WTC11 (cell line): ENCODE data around the gene SIGLEC5. TPM values are rescaled to one million over a fixed set of nuclear protein-coding genes. Genes with fewer than 3 reads are reported as not detected.

Source experiments
- ATF1 ChIP-seq: sonication (generic); formaldehyde crosslinking; IDR thresholded peaks from 2 replicates; pipeline ENCODE4 v1.8.1; 2023; ENCODE audit warnings: mild to moderate bottlenecking, moderate library complexity, missing genetic modification reagents
- CBFB ChIP-seq: sonication (generic); formaldehyde crosslinking; IDR thresholded peaks from 2 replicates; pipeline ENCODE4 v1.8.1; 2022; ENCODE audit warnings: mild to moderate bottlenecking, low read depth, missing genetic modification reagents
- CREB1 ChIP-seq: sonication (generic); formaldehyde crosslinking; IDR thresholded peaks from 2 replicates; pipeline ENCODE4 v1.8.0; 2023; ENCODE audit warnings: mild to moderate bottlenecking, missing genetic modification reagents
- CREM ChIP-seq: sonication (generic); formaldehyde crosslinking; IDR thresholded peaks from 2 replicates; pipeline ENCODE4 v1.8.1; 2022; ENCODE audit warnings: mild to moderate bottlenecking, missing genetic modification reagents, moderate library complexity
- FOXK1 ChIP-seq: sonication (generic); formaldehyde crosslinking; IDR thresholded peaks from 2 replicates; pipeline ENCODE4 v1.8.0; 2022; ENCODE audit warnings: mild to moderate bottlenecking, moderate library complexity, missing genetic modification reagents
- FOXP4 ChIP-seq: sonication (generic); formaldehyde crosslinking; IDR thresholded peaks from 2 replicates; pipeline ENCODE4 v1.8.0; 2022; ENCODE audit warnings: mild to moderate bottlenecking, missing genetic modification reagents
- GABPB1 ChIP-seq: sonication (generic); formaldehyde crosslinking; IDR thresholded peaks from 2 replicates; pipeline ENCODE4 v1.8.1; 2023; ENCODE audit warnings: mild to moderate bottlenecking, missing genetic modification reagents
- GTF2I ChIP-seq: fragments of 250-450 bp; sonication (Bioruptor Pico); conservative IDR thresholded peaks from 2 replicates; pipeline ENCODE4 v1.4.0; 2021; ENCODE audit warnings: mild to moderate bottlenecking
- NR3C1 ChIP-seq: sonication (generic); formaldehyde crosslinking; conservative IDR thresholded peaks from 2 replicates; pipeline ENCODE4 v1.8.1; 2023; ENCODE audit warnings: low read depth, mild to moderate bottlenecking, missing genetic modification reagents
- OVOL2 ChIP-seq: fragments of 250-450 bp; sonication (Bioruptor Pico); IDR thresholded peaks from 2 replicates; pipeline ENCODE4 v1.9.0; 2021; ENCODE audit warnings: mild to moderate bottlenecking, borderline replicate concordance
- RELA ChIP-seq: sonication (generic); formaldehyde crosslinking; IDR thresholded peaks from 2 replicates; pipeline ENCODE4 v1.8.1; 2022; ENCODE audit warnings: missing genetic modification reagents, mild to moderate bottlenecking, borderline replicate concordance
- RORB ChIP-seq: fragments of 250-450 bp; sonication (Bioruptor Pico); IDR thresholded peaks from 2 replicates; pipeline ENCODE4 v1.9.0; 2021; ENCODE audit warnings: mild to moderate bottlenecking
- SMAD3 ChIP-seq: sonication (generic); formaldehyde crosslinking; IDR thresholded peaks from 2 replicates; pipeline ENCODE4 v1.8.0; 2022; ENCODE audit warnings: missing genetic modification reagents, mild to moderate bottlenecking, borderline replicate concordance
- ZNF121 ChIP-seq: sonication (generic); formaldehyde crosslinking; IDR thresholded peaks from 2 replicates; pipeline ENCODE4 v1.8.0; 2023; ENCODE audit warnings: missing genetic modification reagents
- ZNF219 ChIP-seq: sonication (generic); formaldehyde crosslinking; IDR thresholded peaks from 2 replicates; pipeline ENCODE4 v1.8.0; 2023; ENCODE audit warnings: missing genetic modification reagents, mild to moderate bottlenecking, borderline replicate concordance
- ZNF232 ChIP-seq: sonication (generic); formaldehyde crosslinking; IDR thresholded peaks from 2 replicates; pipeline ENCODE4 v1.8.0; 2022; ENCODE audit warnings: mild to moderate bottlenecking, missing genetic modification reagents
- ZNF416 ChIP-seq: fragments of 250-450 bp; sonication (Bioruptor Pico); IDR thresholded peaks from 2 replicates; pipeline ENCODE4 v1.9.0; 2021; ENCODE audit warnings: mild to moderate bottlenecking, inconsistent platforms
- ZNF532 ChIP-seq: fragments of 250-450 bp; sonication (Bioruptor Pico); IDR thresholded peaks from 2 replicates; pipeline ENCODE4 v1.9.0; 2021; ENCODE audit warnings: mild to moderate bottlenecking, borderline replicate concordance
- total RNA-seq: library from RNA; stranded (reverse); gene quantifications from 3 replicates; pipeline ENCODE4 v1.2.3, GENCODE V29; 2021
- TF ChIP-seq, protein P1 (sequence below): sonication (generic); formaldehyde crosslinking; IDR thresholded peaks from 2 replicates; pipeline ENCODE4 v1.8.1; 2022; ENCODE audit warnings: low read depth, mild to moderate bottlenecking, moderate library complexity, missing genetic modification reagents, borderline replicate concordance
- TF ChIP-seq, protein P2 (sequence below): sonication (generic); formaldehyde crosslinking; IDR thresholded peaks from 2 replicates; pipeline ENCODE4 v1.8.1; 2023; ENCODE audit warnings: mild to moderate bottlenecking, missing genetic modification reagents
- TF ChIP-seq, protein P3 (sequence below): fragments of 250-450 bp; sonication (Bioruptor Pico); IDR thresholded peaks from 2 replicates; pipeline ENCODE4 v1.9.0; 2021; ENCODE audit warnings: mild to moderate bottlenecking
- TF ChIP-seq, protein P4 (sequence below): fragments of 250-450 bp; sonication (Bioruptor Pico); IDR thresholded peaks from 2 replicates; pipeline ENCODE4 v1.9.0; 2021; ENCODE audit warnings: mild to moderate bottlenecking
- TF ChIP-seq, protein P5 (sequence below): fragments of 250-450 bp; sonication (Bioruptor Pico); IDR thresholded peaks from 2 replicates; pipeline ENCODE4 v2.1.2; 2022; ENCODE audit warnings: mild to moderate bottlenecking, moderate library complexity
- TF ChIP-seq, protein P6 (sequence below): sonication (generic); formaldehyde crosslinking; IDR thresholded peaks from 2 replicates; pipeline ENCODE4 v1.8.1; 2022; ENCODE audit warnings: missing genetic modification reagents, borderline replicate concordance

Gene SIGLEC5
- total RNA-seq, 1 experiment from 2014 or later: 0.15 TPM

- peak; percentile 87 for TF ChIP-seq CREB1 (CRISPR knock-in tag)
- peak; percentile 86 for TF ChIP-seq CREM (CRISPR knock-in tag)
- TF ChIP-seq, protein P1, sequence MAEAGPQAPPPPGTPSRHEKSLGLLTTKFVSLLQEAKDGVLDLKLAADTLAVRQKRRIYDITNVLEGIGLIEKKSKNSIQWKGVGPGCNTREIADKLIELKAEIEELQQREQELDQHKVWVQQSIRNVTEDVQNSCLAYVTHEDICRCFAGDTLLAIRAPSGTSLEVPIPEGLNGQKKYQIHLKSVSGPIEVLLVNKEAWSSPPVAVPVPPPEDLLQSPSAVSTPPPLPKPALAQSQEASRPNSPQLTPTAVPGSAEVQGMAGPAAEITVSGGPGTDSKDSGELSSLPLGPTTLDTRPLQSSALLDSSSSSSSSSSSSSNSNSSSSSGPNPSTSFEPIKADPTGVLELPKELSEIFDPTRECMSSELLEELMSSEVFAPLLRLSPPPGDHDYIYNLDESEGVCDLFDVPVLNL (CRISPR knock-in tag): peak; percentile 60
- TF ChIP-seq, protein P2, sequence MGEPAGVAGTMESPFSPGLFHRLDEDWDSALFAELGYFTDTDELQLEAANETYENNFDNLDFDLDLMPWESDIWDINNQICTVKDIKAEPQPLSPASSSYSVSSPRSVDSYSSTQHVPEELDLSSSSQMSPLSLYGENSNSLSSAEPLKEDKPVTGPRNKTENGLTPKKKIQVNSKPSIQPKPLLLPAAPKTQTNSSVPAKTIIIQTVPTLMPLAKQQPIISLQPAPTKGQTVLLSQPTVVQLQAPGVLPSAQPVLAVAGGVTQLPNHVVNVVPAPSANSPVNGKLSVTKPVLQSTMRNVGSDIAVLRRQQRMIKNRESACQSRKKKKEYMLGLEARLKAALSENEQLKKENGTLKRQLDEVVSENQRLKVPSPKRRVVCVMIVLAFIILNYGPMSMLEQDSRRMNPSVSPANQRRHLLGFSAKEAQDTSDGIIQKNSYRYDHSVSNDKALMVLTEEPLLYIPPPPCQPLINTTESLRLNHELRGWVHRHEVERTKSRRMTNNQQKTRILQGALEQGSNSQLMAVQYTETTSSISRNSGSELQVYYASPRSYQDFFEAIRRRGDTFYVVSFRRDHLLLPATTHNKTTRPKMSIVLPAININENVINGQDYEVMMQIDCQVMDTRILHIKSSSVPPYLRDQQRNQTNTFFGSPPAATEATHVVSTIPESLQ: no peak
- TF ChIP-seq OVOL2 (CRISPR knock-in tag): no peak
- TF ChIP-seq, protein P3, sequence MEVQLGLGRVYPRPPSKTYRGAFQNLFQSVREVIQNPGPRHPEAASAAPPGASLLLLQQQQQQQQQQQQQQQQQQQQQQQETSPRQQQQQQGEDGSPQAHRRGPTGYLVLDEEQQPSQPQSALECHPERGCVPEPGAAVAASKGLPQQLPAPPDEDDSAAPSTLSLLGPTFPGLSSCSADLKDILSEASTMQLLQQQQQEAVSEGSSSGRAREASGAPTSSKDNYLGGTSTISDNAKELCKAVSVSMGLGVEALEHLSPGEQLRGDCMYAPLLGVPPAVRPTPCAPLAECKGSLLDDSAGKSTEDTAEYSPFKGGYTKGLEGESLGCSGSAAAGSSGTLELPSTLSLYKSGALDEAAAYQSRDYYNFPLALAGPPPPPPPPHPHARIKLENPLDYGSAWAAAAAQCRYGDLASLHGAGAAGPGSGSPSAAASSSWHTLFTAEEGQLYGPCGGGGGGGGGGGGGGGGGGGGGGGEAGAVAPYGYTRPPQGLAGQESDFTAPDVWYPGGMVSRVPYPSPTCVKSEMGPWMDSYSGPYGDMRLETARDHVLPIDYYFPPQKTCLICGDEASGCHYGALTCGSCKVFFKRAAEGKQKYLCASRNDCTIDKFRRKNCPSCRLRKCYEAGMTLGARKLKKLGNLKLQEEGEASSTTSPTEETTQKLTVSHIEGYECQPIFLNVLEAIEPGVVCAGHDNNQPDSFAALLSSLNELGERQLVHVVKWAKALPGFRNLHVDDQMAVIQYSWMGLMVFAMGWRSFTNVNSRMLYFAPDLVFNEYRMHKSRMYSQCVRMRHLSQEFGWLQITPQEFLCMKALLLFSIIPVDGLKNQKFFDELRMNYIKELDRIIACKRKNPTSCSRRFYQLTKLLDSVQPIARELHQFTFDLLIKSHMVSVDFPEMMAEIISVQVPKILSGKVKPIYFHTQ: no peak
- TF ChIP-seq GTF2I (CRISPR knock-in tag): no peak
- peak; percentile 91 for TF ChIP-seq ZNF219 (CRISPR knock-in tag)
- no peak for TF ChIP-seq ZNF532 (CRISPR knock-in tag)
- no peak for TF ChIP-seq RELA (CRISPR knock-in tag)
- TF ChIP-seq, protein P4, sequence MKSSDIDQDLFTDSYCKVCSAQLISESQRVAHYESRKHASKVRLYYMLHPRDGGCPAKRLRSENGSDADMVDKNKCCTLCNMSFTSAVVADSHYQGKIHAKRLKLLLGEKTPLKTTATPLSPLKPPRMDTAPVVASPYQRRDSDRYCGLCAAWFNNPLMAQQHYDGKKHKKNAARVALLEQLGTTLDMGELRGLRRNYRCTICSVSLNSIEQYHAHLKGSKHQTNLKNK (CRISPR knock-in tag): no peak
- TF ChIP-seq ZNF232 (CRISPR knock-in tag): peak; percentile 98
- TF ChIP-seq GABPB1 (CRISPR knock-in tag): peak; percentile 59
- TF ChIP-seq, protein P5, sequence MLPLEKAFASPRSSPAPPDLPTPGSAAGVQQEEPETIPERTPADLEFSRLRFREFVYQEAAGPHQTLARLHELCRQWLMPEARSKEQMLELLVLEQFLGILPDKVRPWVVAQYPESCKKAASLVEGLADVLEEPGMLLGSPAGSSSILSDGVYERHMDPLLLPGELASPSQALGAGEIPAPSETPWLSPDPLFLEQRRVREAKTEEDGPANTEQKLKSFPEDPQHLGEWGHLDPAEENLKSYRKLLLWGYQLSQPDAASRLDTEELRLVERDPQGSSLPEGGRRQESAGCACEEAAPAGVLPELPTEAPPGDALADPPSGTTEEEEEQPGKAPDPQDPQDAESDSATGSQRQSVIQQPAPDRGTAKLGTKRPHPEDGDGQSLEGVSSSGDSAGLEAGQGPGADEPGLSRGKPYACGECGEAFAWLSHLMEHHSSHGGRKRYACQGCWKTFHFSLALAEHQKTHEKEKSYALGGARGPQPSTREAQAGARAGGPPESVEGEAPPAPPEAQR: no peak
- no peak for TF ChIP-seq ZNF416 (CRISPR knock-in tag)
- peak; percentile 41; the same call in 1 of the 2 replicates for TF ChIP-seq ZNF121
- no peak for TF ChIP-seq NR3C1 (CRISPR knock-in tag)
- peak; percentile 96 for TF ChIP-seq FOXP4 (CRISPR knock-in tag)
- peak; percentile 86; the same call in 1 of the 2 replicates for TF ChIP-seq ATF1 (CRISPR knock-in tag)
- no peak for TF ChIP-seq CBFB
- TF ChIP-seq, protein P6, sequence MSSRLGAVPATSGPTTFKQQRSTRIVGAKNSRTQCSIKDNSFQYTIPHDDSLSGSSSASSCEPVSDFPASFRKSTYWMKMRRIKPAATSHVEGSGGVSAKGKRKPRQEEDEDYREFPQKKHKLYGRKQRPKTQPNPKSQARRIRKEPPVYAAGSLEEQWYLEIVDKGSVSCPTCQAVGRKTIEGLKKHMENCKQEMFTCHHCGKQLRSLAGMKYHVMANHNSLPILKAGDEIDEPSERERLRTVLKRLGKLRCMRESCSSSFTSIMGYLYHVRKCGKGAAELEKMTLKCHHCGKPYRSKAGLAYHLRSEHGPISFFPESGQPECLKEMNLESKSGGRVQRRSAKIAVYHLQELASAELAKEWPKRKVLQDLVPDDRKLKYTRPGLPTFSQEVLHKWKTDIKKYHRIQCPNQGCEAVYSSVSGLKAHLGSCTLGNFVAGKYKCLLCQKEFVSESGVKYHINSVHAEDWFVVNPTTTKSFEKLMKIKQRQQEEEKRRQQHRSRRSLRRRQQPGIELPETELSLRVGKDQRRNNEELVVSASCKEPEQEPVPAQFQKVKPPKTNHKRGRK (CRISPR knock-in tag): no peak
- peak; percentile 96 for TF ChIP-seq SMAD3
- TF ChIP-seq FOXK1 (CRISPR knock-in tag): peak; percentile 91
- TF ChIP-seq RORB (CRISPR knock-in tag): no peak
Observed at GRCh38 chr19:51607920-51608562, 22.2 kb downstream of the SIGLEC5 start (continued).
